Activated naive CD8-positive, alpha-beta T cell treated with anti-CD3 and anti-CD28 coated beads, Interleukin-2, amount 50 U/mL, for 16 hours (primary cell): ENCODE results near the gene UBAC1.
"Not testable (repeated sequence)": the region's sequence is repeated elsewhere in the genome, so short reads cannot be mapped to it uniquely, and the experiment has no call there.

ENCODE experiments used
- DNase-seq: peaks from one replicate; pipeline ENCODE4 v3.0.0-alpha.2; 2020; ENCODE audit warnings: low read depth, low spot score

The UBAC1 gene

DNA sequence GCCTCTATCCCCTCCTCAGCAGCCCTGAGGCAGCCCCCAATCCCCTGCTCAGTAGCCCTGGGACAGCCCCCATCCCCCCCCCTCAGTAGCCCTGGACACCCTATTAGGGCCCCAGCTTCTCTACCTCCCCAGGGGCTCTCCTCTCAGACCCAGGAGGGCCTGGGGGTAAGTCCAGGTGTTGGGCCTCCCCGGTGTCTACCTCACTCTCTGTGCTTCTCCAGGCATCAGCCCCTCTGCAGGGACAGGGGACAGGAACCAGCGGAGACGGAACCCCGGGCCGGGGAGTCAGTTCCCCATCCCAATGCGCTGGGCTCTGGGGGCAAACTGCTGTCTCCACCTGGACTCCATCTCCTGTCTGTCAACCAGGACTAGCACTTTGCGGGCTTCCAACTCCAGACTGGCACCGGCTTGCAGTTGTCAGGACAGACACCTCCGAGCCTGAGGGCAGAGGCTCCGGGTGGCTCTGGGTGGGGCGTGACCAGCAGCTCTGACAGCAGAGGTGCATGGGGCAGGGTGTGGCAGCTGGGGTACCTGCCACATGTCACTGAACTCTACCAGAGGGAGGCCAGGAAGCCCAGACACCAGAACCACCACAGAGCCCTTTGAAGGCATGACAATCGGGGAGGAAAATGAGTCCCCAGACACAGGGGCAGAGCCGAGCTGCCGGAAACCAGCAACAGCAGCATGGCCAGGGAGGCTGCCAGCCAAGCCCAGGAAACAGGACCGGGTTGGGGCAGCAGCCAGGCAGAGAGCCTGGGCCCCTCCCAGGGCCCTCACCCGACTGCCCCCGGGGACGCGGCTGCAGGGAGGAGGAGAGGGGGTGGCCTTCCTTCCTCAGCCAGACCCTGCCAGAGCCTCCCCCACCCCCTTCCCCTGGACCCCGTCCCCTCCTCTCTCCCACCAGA lies 17.7 kb upstream of the UBAC1 start:
- no peak for DNase-seq

DNA sequence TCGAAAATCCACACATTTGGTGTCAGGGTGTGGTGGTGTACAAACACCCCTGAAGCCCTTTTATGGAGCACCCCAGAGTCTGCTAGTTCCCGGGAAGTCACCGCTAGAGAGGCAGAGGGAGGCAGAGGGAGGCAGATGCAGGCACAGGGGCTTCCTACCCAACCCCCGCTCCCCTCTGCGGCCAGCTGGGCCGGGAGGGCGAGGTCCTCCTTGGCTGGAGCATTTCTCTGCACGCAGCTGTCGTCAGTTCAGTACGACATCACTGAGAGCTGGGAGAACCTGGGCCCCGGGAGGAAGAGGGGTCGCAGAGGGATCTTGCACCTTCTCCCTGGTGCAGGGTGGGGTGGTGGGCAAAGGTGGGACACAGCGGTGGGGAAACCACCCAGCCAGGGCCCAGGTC lies 15.8 kb upstream of the UBAC1 start:
- DNase-seq = no peak

DNA sequence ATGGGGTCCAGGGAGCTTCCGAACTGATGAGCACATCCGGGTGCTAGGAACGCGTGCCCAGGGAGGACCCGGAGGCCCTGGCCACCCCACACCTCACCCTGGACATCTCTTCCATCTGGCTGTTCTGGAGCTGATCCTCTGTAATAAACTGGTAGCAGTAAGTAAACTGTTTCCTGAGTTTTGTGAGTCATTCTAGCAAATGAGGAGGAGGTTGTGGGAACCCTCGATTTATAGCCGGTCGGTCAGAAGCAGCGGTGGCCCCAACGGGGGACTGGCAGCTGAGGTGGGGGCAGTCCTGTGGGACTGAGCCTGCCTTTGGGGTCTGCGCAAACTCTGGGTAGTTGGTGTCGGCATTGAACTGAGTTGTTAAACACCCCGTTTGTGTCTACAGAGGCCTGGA lies 15.4 kb upstream of the UBAC1 start:
- no peak for DNase-seq

DNA sequence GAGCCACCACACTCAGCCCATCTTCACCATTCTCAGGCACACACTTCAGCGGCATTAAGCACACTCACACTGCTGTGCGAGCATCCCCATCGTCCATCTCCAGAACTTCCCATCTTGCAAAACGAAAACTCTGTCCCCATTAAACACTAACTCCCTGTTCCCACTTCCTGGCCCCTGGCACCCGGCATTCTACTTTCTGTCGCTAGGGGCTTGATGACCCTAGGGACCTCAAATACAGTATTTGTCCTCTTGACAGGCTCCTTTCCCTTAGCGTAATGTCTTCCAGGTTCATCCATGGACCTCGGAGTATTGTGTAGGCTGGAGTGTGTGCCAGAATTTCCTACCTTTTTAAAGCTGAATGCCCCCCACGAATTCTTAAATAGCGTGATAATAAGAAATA lies 14.7 kb upstream of the UBAC1 start:
- DNase-seq = no peak

DNA sequence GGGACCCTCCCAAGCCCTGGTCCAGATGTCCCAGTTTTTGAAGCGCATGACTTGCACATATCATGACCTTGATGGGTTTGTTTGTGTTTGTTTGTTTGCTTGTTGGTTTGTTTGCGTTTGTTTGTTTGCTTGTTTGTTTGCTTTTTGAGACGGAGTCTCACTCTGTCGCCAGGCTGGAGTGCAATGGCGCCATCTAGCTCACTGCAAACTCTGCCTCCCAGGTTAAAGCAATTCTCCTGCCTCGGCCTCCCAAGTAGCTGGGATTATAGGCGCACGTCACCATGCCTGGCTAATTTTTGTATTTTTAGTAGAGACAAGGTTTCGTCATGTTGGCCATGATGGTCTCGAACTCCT lies 13.0 kb upstream of the UBAC1 start:
- no peak for DNase-seq

DNA sequence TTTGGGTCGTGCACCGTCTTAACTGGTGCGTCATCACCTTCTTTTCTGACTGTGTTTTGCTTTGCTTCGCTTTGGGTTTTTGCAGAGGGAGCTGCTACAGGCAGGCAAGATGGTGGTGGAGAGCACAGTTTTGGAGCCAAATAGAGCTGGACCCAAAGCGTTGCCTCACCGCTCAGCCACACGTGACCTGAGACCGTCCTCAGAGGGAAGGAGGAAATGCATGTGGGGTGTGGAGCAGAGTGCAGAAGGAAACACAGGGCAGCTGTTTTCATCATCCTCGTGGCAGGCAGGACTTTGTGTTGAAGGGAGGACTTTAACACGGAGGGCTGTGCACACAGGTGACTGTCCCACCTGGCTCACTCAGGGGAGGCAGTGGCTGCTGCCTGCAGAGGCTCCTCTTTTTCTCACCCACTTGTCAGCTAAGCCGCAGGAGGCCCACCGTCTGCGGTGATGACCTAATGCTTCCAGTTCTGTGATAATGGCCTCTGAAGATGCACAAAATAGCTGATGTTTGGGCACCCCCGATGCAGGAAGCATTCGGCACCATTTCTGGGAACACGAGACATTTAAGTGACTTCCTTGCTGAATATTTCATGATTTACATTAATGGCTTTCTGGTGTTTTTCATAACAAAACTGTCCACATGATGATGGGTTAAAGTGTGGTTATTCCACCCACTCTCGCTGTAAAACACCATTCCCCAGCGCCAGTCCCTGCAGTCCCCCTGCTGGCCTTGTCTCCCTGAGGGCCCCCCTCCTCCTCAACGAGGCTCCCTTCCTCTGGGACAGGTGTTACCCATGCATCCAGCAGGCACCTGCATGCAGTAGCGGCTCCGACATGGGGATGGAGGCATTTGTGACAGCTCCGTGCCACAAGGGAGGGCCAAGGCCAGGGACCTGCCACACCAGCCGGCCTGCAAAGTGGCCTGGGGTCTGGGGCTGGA lies 12.4 kb upstream of the UBAC1 start:
- DNase-seq = no peak

DNA sequence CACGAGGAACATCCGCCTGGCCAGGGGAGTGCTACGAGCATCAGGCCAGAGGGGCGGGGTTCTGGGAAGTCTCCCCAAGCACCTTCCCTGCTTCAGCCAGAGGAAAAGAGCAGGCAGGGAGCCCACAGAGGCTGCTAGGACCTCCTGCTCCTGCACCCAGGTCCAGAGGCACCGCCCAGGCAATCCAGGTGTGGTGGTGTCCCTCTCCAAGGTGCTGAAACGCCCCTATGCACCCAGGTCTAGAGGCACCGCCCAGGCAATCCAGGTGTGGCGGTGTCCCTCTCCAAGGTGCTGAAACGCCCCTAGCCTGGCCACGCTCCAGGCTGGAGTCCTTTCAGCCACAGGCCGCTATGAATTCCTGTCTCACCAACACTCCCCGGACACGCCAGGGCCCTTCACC lies 10.7 kb upstream of the UBAC1 start:
- DNase-seq = no peak

DNA sequence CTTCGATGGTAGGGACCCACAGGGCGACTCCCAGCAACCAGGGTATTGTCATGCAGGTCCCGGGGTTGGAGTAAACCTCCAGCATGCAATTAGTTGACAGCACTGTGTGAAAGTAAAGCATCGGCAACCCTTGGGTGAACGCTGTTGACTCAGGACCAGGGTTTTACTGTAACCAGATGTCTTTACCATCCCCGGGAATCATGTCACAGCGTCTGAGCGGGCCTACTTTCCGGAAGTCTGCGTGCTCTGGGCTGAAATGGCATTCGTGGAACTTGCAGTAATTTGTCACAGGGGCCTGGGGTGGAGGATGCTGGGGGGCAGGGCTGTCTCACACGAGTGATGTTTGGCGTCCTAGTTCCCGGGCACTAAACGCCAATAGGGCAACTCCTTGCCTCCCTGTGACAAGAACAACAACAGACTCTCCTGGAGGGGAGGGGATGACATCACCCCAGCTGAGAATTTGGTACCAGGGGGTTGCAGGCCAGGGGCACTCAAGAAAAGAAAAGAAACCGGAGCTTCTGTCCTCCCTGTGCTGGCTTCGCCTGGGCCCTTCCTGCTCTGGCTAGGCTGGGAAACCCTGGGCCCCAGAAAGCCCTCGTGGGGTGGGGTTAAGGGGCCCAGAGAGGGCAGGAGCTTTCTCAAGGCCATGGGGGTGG lies 10.1 kb upstream of the UBAC1 start:
- DNase-seq = no peak

DNA sequence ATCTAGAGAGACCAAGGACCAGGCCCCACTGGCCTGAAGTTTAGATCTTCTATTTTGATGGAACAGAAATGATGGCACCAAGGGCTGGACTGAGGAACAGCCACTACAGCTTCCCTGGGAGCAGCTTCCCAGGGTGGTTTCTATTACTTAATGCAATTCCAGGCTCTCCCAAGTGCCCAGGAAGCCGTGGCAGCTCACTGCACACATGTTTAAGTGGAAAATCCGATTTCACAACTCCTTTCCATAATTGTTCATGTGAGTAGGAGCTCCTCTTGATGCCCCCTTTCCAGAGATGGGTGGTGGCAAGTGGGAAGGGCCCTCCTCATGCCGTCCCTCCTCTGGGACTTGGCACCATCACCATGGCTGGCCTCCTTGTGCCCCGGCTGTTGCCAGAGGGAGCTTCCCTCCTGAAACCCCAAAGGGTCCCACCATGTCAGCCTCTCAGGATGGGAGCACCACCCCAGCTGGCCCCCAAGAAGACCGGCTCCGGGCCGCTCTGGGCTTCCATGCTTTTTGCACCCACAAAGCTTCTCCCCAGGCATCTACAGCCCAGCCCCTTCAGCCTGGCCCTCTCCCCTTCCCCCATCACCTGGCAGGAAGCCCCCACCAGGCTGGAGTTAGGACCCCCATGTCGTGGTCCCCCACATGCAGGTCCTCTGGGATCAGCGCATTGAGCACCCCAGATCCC lies 9.1 kb upstream of the UBAC1 start:
- no peak for DNase-seq

DNA sequence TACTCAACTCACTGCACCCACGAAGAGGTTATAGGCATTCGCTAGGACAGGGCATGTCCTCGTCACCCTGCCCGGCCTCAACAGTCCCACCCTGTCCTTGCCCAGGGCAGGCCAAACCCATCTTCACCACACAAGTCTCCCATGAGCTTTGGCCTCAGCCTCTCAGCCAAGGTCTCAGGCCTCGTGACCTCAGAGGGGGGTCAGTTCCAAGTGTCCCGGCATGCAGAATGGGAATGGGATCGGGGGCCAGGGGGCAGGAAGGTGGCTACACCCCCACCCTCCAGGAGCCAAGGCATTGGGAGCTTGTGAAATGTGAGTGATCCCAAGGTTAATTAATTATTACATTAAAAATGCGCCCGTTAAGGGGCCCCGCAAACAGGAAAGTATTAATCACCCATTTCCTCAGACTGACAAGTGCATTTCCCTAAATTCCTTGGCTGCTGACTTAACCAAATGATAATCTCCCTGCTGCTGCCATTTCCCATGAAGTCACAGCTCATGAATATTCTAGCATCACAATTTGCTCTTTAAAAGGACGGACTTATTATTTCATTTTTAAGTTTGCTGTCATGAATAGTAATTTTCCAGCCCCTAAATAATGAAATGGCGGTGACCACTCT lies 8.0 kb upstream of the UBAC1 start:
- DNase-seq = no peak

DNA sequence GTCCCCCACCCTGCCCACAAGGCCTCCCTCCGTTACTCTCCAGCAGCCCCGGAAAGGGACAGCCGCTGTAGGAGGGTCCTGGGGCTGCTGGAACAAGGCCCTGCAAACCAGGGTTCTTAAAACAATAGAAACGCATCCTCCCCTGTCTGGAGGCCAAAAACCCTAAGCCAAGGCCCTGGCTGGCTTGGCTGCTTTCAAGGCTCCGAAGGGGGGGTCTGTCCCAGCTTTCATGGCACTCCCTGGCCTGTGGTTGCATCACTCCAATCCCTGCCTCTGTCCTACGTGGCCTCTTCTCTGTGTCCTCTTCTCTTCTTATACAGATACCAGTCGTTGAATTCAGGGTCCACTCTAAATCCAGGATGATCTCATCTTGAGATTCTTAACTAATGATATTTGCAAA lies 7.4 kb upstream of the UBAC1 start:
- no peak for DNase-seq

DNA sequence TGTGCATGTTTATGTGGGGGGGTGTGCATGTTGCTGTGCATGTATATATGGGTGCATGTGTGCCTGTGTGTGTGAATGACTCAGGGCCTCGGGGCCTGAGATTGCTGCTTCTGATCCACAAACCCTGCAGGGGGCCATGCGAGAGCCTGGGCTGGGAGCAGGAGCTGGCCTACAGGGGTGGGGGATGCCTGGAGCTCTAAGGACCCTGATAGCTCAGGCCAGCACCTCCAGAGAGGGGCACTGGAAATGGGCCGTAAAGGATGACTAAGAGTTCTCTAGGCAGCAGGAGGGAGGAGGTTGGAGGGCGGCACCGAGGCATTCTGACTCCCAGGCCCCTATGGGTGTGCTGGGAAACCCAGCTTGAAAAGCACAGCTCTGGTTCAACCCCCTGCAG lies 6.9 kb upstream of the UBAC1 start:
- no peak for DNase-seq

DNA sequence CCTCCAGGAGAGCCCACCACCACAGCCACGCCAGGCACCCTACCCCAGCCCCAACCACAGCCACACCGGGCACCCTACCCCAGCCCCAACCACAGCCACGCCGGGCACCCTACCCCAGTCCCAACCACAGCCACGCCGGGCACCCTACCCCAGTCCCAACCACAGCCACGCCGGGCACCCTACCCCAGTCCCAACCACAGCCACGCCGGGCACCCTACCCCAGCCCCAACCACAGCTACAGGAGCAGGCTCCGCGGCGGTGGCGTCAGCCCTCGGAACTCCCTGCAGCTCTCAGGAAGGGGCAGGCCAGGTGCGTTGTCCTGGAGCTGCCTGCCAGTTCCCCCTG lies 5.7 kb upstream of the UBAC1 start:
- DNase-seq = not testable (repeated sequence)

DNA sequence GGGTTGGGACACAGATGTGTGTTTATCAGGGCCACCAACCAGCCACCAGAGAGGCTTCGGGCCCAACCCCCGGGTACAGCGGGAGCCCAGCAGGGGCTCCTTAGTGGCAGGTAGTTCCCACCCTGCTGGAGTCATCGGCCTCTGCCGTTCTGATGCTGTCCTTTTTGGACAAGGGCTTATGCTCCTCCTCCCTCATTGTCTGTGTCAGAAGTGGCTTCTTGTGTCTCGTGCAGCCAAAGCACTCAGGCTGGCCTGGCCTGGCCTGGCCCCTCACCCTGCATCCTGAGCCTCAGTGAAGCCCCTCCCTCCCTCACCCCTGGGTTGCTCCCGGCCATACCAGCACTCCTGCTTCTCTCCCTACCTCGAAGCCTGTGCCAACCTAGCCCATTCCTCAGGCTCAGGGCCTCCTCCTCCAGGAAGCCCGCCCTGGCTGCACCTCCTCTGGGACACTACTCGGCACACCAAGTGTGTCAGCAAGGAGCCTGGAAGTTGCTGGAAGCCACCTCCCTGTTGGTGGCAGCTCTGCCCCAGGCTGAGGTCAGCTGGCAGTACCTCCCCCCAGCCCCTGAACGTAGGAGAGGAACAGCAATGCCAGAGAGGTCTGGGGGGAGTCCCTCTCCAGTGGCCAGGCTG lies 4.1 kb upstream of the UBAC1 start:
- no peak for DNase-seq

DNA sequence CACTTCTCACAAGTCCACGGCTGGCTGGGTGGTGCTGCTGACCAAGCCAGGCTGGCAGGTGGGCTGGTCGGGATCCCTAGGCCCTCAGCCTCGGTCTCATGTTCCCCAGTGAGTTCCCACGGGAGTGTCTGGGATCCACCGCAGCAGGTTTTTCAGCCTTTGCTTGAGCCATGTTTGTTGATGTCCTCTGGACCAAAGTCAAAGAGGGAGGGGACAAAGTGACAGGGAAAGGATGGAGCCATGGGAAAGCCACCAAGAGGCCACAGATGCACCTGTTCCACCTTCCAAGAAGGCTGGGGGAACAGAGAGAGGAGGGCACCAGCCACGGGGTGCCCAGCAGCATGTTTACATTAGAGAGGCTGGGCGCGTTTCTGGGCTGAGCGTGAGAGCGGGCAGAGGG lies 2.8 kb upstream of the UBAC1 start:
- DNase-seq = no peak

DNA sequence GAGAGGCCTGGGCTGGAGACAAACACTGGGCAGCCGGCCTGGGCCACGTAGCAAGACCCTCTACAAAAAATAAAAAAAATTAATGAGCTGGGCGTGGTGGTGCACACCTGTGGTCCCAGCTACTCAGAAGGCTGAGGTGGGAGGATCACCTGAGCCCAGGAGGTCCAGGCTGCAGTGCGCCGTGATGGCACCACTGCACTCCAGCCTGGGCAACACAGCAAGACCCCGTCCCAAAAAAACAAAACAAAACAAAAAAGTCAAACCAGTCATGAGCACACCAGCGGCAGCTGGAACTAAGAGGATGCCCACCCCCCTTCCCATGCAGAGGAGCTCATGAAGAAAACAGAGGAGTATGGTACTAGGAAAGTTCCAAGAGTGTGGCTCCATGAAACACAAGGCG lies 2.2 kb upstream of the UBAC1 start:
- DNase-seq = no peak

DNA sequence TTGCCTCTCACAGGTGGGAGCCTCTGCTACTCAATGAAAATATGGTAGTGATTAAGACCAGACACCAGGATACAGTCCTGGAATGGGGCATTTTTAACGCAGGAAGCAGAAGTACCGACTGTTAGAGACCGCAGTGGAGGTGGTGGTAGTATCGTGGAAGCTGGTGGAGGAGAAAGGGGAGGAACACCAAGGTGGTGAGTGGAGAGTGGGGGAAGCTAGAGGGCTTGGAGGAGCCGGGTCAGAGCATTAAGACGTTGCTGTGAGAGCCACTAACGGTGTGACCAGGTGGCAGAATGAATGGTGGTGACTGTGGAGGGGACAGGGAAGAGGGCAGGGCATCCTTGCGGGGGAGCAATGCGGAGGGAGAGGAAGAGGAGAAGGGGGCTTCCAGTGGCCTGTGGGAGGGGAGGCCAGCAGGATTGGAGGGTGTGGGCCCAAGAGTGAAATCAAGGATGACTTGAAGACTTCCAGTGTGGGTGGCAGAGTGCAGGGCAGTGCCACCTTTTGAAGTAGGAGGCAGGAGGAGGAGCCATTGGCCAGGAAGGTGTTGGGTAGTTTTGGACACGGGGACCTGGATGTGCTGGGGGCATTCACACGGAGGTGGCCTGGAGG lies 1.6 kb upstream of the UBAC1 start:
- DNase-seq = no peak

DNA sequence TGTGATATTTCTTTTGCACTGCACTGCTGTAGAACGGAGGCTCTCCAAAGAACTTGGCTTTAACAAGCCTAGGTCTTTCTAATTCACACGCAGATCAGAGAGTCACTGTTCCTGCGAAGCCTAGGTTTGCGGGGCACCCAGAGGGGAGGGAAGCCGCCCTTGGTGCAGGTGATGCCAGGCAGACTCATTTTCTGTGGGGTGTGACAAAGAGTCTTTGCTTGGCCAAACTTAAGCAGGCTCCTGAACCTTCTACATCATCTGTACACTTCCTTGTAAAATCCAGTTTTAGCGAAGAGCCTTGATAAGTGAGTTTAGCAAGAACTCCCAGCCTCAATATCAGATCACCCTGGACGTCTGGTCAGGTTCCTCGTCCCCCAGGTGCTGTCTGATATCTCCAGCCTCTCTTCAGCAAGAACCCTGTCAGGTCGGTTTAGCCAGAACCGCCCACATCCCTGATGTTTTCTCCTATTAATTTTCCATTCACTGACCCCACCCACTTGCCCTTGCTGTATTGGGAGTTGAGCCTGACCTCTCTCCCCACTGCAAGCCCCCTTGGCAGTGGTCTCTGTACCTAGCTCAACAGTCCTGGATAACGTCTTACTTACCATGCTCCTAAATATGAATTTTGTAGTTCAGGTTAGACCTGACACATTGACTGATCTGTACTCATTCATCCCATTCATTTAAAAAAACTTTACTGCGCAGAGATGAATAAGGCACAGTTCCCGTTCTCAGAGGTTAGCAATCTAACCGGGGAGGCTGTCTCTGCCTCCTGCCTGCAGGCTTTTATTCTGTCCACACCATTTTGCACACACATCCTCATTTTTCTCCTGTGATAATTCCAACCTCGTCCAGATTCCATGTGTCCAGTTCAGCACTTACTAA lies 880 bp upstream of the UBAC1 start:
- DNase-seq = no peak
